HG03520 (cell line): ENCODE data around the gene BAZ2B.

ENCODE experiments used
- ATAC-seq: cut with Tn5 transposase; IDR thresholded peaks from one replicate; pipeline ENCODE4 v1.9.1; 2021; ENCODE audit warnings: mild to moderate bottlenecking, moderate library complexity; ENCODE audit not compliant: unreplicated experiment

The BAZ2B gene

GRCh38 chr2:159270744-159271379, 345.5 kb downstream of the BAZ2B start:
- ATAC-seq = no peak
